Osteoblast (primary cell): ENCODE results near the gene RAP1B. TPM values are rescaled to one million over a fixed set of nuclear protein-coding genes. Genes with fewer than 3 reads are reported as not detected.
"Not testable (repeated sequence)": the region's sequence is repeated elsewhere in the genome, so short reads cannot be mapped to it uniquely, and the experiment has no call there.

Source experiments
- DNase-seq: peaks from one replicate; pipeline ENCODE4 v3.0.0; 2011; ENCODE audit warnings: low spot score, mixed read lengths; ENCODE audit not compliant: insufficient read length; ENCODE audit errors: missing footprints
- H2AFZ ChIP-seq: 2 replicates; pipeline ENCODE4 v1.6.0; 2011; ENCODE audit warnings: mild to moderate bottlenecking, low read length
- H3K27ac ChIP-seq: 2 replicates; pipeline ENCODE4 v1.5.1; 2011; ENCODE audit warnings: mild to moderate bottlenecking, low read depth, low read length, moderate library complexity
- H3K27me3 ChIP-seq: 2 replicates; pipeline ENCODE4 v1.6.0; 2012; ENCODE audit warnings: mild to moderate bottlenecking, control low read depth, inconsistent platforms, low read length, moderate library complexity; ENCODE audit not compliant: insufficient read depth
- H3K36me3 ChIP-seq: 2 replicates; pipeline ENCODE4 v1.5.1; 2011; ENCODE audit warnings: mild to moderate bottlenecking, low read length, control low read depth, moderate library complexity; ENCODE audit not compliant: insufficient read depth
- H3K4me1 ChIP-seq: 2 replicates; pipeline ENCODE4 v1.5.1; 2011; ENCODE audit warnings: mild to moderate bottlenecking, low read length, control low read depth, moderate library complexity; ENCODE audit not compliant: insufficient read depth
- H3K4me2 ChIP-seq: 2 replicates; pipeline ENCODE4 v1.6.0; 2011; ENCODE audit warnings: mild to moderate bottlenecking, low read length; ENCODE audit not compliant: insufficient read depth
- H3K4me3 ChIP-seq: fragments of 200-600 bp; sonication (generic); 3 replicates; pipeline ENCODE4 v1.5.1; 2012; ENCODE audit warnings: mild to moderate bottlenecking, low read length, inconsistent platforms; ENCODE audit not compliant: insufficient read depth
- H3K79me2 ChIP-seq: 2 replicates; pipeline ENCODE4 v1.6.0; 2012; ENCODE audit warnings: mild to moderate bottlenecking, low read length, control low read depth, inconsistent platforms; ENCODE audit not compliant: insufficient read depth
- H3K9me3 ChIP-seq: 2 replicates; pipeline ENCODE4 v1.5.1; 2011; ENCODE audit warnings: low read depth, low read length, control low read depth
- H4K20me1 ChIP-seq: 2 replicates; pipeline ENCODE4 v1.6.0; 2012; ENCODE audit warnings: mild to moderate bottlenecking, low read length, control low read depth; ENCODE audit not compliant: insufficient read depth
- total RNA-seq: library from RNA; depleted of rRNA; stranded (reverse); fragments of >200 nt; gene quantifications from 2 replicates; pipeline ENCODE4 v1.2.3, GENCODE V29; 2012
- TF ChIP-seq, protein P1 (sequence below): IDR thresholded peaks from 2 replicates; pipeline ENCODE4 v1.5.1; 2011; ENCODE audit warnings: mild to moderate bottlenecking, low read depth, low read length, moderate library complexity; ENCODE audit errors: extremely low read depth

Gene RAP1B
- total RNA-seq, 1 donor = 243 TPM

GRCh38 chr12:68636268-68636667, 25.6 kb downstream of the RAP1B start:
- peaks cover 63% of the 10 kb centered on the region for H4K20me1 ChIP-seq
- TF ChIP-seq, protein P1, sequence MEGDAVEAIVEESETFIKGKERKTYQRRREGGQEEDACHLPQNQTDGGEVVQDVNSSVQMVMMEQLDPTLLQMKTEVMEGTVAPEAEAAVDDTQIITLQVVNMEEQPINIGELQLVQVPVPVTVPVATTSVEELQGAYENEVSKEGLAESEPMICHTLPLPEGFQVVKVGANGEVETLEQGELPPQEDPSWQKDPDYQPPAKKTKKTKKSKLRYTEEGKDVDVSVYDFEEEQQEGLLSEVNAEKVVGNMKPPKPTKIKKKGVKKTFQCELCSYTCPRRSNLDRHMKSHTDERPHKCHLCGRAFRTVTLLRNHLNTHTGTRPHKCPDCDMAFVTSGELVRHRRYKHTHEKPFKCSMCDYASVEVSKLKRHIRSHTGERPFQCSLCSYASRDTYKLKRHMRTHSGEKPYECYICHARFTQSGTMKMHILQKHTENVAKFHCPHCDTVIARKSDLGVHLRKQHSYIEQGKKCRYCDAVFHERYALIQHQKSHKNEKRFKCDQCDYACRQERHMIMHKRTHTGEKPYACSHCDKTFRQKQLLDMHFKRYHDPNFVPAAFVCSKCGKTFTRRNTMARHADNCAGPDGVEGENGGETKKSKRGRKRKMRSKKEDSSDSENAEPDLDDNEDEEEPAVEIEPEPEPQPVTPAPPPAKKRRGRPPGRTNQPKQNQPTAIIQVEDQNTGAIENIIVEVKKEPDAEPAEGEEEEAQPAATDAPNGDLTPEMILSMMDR = no peak

GRCh38 chr12:68637439-68637838, 26.7 kb downstream of the RAP1B start:
- H3K36me3 ChIP-seq, H3K4me3 ChIP-seq, H3K4me2 ChIP-seq, H3K9me3 ChIP-seq, H3K27me3 ChIP-seq, DNase-seq, H2AFZ ChIP-seq, H3K27ac ChIP-seq: not testable (repeated sequence)
- H4K20me1 ChIP-seq = peaks cover 67% of the 10 kb centered on the region
- H3K4me1 ChIP-seq = peaks cover 33% of the 10 kb centered on the region
- H3K79me2 ChIP-seq = peaks cover 99% of the 10 kb centered on the region

More at GRCh38 chr12:68636268-68636667, 25.6 kb downstream of the RAP1B start:
- H2AFZ ChIP-seq = no peak overlapping the region
- H3K27ac ChIP-seq = peak overlapping the region; percentile 32
- H3K9me3 ChIP-seq = no peaks in the 10 kb centered on the region
- no peak overlapping the region for H3K4me3 ChIP-seq
- no peak for DNase-seq
- no peak overlapping the region for H3K4me2 ChIP-seq
- no peaks in the 10 kb centered on the region for H3K27me3 ChIP-seq
- H3K79me2 ChIP-seq = peaks cover 99% of the 10 kb centered on the region
- H3K36me3 ChIP-seq = peaks cover 7% of the 10 kb centered on the region
- H3K4me1 ChIP-seq = peaks cover 38% of the 10 kb centered on the region

DNA sequence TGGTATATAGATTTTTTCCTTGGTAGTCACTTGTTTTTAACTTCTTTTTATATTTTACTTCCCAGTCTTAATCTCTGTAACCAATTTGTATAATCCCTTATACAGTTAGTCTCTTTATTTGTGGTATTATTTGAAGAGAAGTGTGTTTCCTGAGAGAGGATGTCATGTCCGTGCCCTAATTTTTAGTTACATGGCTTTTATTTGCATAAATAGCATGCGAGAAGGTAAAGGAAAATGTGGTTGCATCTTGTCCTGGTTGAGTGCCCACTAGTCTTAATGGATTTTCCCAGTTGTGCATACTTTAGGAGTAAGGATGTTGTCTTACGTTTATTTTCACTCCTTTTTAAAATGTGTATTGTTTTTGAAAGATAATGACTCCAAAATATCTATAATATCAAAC, 27.5 kb downstream of the RAP1B start:
- peaks cover 33% of the 10 kb centered on the region for H3K4me1 ChIP-seq
- H3K4me3 ChIP-seq = no peak overlapping the region
- no peak overlapping the region for H2AFZ ChIP-seq
- TF ChIP-seq, protein P1 = no peak
- peaks cover 72% of the 10 kb centered on the region for H4K20me1 ChIP-seq
- no peaks in the 10 kb centered on the region for H3K9me3 ChIP-seq
- H3K27ac ChIP-seq = no peak overlapping the region
- no peak overlapping the region for H3K4me2 ChIP-seq
- peaks cover 99% of the 10 kb centered on the region for H3K79me2 ChIP-seq
- peaks cover 13% of the 10 kb centered on the region for H3K36me3 ChIP-seq
- DNase-seq = no peak
- no peaks in the 10 kb centered on the region for H3K27me3 ChIP-seq

DNA sequence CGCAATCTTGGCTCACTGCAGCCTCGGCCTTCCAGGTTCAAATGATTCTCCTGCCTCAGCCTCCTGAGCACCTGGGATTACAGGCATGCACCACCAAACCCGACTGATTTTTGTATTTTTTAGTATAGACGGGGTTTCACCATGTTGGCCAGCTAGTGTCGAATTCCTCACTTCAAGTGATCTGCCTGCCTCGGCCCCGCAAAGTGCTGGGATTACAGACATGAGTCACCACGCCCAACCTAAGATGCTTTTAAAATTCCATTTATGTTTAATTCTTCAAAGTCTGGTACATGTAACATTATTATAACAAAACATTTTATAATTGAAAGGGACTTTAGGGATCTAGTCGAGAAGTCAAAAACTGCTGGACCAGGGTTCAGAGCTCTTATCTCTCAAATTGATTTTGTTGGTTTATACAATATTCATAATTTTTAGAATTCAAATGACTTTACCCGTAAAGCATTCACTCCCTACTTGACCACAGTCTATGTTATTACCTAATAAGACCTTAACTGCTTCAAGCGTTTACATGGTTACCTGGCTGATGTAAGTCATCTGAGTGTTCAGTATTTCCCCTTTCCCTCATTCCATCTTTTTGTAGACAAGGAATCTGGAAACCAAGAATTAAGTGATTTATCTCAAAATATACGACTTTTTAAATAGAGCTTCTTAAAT, 28.2 kb downstream of the RAP1B start:
- H3K4me2 ChIP-seq = no peak overlapping the region
- H3K9me3 ChIP-seq = no peaks in the 10 kb centered on the region
- peaks cover 99% of the 10 kb centered on the region for H3K79me2 ChIP-seq
- H3K27me3 ChIP-seq = no peaks in the 10 kb centered on the region
- no peak overlapping the region for H3K4me3 ChIP-seq
- DNase-seq = no peak
- peaks cover 75% of the 10 kb centered on the region for H4K20me1 ChIP-seq
- TF ChIP-seq, protein P1 = no peak
- H3K36me3 ChIP-seq = peaks cover 13% of the 10 kb centered on the region
- no peak overlapping the region for H2AFZ ChIP-seq
- peaks cover 31% of the 10 kb centered on the region for H3K4me1 ChIP-seq
- H3K27ac ChIP-seq = no peak overlapping the region
